ENCODE measurements around the gene MGAT4A. TPM values are rescaled to one million over a fixed set of nuclear protein-coding genes. Genes with fewer than 3 reads are reported as not detected.

The MGAT4A gene
- total RNA-seq, 1 donor: under 0.01 TPM

DNA sequence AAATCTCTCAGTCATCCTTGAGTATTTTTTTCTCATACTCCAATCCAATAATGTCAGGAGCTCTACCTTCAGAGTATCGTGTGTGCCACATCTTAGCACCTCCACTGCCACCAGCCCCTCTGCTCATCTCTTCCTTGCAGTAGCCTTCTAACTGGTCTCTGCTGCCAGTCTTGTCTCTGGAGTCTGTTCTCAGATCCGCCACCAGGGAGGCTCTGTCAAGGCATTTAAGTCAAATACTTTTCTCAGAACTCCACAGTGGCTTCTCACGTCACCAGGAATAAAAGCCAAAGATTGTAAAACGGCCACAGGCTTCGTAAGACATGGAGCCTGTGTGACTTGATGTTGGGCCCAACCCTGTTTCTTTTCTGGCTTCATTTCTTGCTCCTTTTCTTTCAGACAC lies 115.5 kb downstream of the MGAT4A start:
- no peak overlapping the region for H3K4me3 ChIP-seq (ENCODE audit: low read depth, low read length)
- TF ChIP-seq, protein P1, sequence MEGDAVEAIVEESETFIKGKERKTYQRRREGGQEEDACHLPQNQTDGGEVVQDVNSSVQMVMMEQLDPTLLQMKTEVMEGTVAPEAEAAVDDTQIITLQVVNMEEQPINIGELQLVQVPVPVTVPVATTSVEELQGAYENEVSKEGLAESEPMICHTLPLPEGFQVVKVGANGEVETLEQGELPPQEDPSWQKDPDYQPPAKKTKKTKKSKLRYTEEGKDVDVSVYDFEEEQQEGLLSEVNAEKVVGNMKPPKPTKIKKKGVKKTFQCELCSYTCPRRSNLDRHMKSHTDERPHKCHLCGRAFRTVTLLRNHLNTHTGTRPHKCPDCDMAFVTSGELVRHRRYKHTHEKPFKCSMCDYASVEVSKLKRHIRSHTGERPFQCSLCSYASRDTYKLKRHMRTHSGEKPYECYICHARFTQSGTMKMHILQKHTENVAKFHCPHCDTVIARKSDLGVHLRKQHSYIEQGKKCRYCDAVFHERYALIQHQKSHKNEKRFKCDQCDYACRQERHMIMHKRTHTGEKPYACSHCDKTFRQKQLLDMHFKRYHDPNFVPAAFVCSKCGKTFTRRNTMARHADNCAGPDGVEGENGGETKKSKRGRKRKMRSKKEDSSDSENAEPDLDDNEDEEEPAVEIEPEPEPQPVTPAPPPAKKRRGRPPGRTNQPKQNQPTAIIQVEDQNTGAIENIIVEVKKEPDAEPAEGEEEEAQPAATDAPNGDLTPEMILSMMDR (IDR thresholded peaks at IDR 0.05; ENCODE audit: insufficient read depth, low read depth, low read length): no peak
- no peak for DNase-seq (ENCODE audit: low read depth)

DNA sequence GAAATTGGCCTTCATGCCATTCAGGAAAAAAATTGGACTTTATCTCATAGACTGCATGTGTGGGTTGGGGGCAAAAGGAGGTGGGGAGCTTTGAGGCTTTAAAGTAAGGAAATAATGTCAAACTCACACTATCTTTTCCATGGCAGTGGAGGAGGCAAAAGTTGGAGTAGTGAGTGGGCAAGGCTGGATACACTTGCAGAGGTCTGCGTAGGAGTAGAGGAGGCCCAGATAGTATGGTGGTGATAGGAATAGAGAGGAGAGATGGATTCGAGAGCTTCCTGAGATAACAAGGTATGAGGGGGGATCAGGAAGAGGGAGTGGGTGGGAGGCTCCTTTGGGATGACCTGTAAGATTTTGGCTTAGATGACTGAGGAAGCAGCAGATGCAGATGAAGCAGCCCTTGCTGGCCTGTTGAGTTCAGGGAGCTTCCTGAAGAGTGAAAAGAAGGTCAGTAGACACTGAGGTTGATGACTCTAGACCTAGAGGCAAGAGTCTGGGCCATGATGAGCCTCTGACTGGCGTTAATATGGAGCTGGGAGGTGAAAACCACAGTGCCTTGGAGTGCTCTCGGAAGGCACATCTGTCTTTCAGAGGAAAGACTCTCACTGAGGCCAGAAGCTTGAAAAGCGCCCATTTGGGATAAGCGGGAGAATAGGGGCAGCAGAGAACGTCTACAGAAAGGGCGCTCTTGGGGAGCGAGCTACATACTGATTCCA lies 116.8 kb downstream of the MGAT4A start:
- no peak for DNase-seq (ENCODE audit: low read depth)
- TF ChIP-seq, protein P1 (IDR thresholded peaks at IDR 0.05; ENCODE audit: insufficient read depth, low read depth, low read length): no peak
- H3K4me3 ChIP-seq (ENCODE audit: low read depth, low read length): no peak overlapping the region

DNA sequence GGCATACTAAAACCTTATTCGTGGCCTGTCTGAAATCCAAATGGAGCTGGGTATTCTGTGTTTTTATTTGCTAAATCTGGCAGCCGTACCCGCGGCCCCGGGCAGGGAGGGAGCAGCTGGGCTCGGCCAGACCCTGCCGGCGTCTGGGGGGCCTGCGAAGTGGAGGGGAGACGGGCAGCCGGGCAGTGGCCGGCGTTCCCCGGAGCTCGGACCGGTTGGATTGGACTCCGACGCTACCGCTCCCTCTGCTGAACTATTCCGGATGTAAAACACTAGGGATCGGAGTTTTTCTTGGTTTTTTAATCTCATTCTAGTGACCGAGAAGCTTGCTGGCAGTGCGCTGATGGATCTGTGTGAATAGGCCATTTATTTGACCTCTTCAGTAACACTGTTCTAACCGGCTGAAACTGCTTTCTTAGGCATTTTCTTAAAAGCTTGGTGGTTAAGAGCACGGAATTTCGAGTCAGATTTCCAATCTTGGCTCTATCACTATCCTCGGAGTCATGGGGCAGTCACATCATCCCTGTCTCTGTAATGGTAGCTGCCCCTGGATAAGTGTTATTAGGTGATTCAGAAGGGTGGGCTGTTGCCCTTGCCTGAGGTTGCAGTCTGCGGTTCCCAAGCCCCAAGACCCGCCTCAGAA lies 121.8 kb downstream of the MGAT4A start:
- TF ChIP-seq, protein P1 (IDR thresholded peaks at IDR 0.05; ENCODE audit: insufficient read depth, low read depth, low read length): no peak
- H3K4me3 ChIP-seq (ENCODE audit: low read depth, low read length): peak overlapping the region; percentile 88
- DNase-seq (ENCODE audit: low read depth): peak; percentile 59

DNA sequence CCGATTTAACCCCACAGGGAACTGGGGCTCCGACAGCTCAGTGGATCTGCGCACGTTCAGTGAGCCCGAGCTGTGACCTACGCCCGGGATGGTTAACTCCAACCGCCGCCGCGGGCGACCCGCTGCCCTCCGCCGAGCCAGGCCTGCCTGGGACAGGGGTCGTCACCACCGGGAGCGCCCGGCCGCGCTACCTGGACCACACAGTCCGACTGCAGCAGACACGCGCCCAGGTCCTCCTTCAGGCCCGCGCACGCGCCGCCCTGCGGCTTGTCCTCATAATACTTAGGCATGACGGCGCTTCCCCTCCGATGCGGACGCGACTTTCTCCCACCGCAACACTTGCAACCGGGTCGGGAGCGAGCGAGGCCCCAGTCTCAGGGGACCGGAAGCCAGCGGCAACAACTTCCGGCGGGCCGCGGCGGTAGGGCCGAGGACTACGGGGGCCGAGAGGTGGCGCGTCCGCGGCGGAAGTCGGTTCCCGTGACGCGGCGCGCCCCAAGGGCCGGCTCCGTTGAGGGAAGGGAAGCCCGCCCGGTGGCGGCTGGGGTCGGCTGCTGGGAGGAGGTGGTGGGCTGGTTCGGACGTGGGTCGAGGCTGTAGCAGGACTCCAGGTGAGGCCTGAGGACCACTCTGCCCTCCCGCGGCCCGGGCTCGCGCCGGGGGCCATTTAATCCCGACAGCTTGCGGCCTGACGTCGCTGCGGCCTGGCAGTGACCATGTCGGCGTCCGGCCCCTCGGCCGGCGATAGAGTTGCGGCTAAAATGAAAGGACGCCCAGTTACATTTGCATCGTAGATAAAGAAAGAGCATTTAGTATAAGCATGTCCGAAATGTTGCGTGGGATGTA lies 122.6 kb downstream of the MGAT4A start, which contains the start of the genes COA5 and UNC50:
Gene COA5, minus strand, starts transcription at position 397 of the 846 bp plus-strand sequence. Its CDS starts 107 bp downstream, at position 290.
Gene UNC50, plus strand, starts transcription at position 474 of the 846 bp plus-strand sequence. CDS start 1,171 bp downstream, outside the sequence.
- TF ChIP-seq, protein P1 (IDR thresholded peaks at IDR 0.05; ENCODE audit: insufficient read depth, low read depth, low read length): no peak
- peak within 1 kb of the TSS; percentile 88 for H3K4me3 ChIP-seq (ENCODE audit: low read depth, low read length)
- DNase-seq (ENCODE audit: low read depth): peak; percentile 95

DNA sequence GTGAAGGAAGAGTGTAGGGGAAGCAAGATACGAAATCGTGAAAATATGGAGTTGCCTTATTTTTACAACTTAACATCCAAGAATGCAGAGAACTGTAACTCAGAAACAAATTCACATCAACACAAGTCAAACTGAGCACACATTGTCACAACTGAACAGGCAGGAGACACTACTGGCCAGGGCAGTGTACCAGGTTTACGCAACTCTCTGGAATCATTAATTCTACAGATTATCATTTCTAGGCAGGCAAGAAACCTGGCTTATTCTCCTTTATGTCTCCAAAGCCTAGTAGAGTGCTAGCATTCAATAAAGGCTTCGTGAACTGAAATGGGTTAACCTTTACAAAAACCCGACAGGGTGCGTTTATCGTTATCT lies 123.2 kb downstream of the MGAT4A start:
- DNase-seq (ENCODE audit: low read depth): peak; percentile 28
- TF ChIP-seq, protein P1 (IDR thresholded peaks at IDR 0.05; ENCODE audit: insufficient read depth, low read depth, low read length): no peak
- peak overlapping the region; percentile 88 for H3K4me3 ChIP-seq (ENCODE audit: low read depth, low read length)

DNA sequence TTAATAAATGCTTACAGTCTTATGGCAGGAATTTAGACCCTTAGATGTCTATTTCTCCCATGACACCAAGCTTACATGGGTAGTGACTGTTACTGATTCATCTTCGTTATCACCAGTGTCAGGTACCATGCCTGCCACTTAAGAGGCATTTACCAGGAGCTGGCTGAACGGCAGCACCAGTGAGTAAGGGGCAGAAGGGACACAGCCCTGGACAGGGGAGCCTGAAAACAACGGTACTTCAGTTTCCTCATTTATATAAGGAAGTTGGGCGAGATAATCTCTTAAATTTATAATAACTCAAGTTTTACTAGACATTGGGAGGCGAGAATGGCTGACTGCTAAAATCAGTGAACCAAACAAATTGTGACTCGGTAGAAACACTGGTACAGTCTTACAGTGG lies 123.8 kb downstream of the MGAT4A start:
- H3K4me3 ChIP-seq (ENCODE audit: low read depth, low read length): peak overlapping the region; percentile 88
- no peak for DNase-seq (ENCODE audit: low read depth)
- TF ChIP-seq, protein P1 (IDR thresholded peaks at IDR 0.05; ENCODE audit: insufficient read depth, low read depth, low read length): no peak
